IMR-90 (cell line): ENCODE results near the gene ACLY.
"Not testable (repeated sequence)": the region's sequence is repeated elsewhere in the genome, so short reads cannot be mapped to it uniquely, and the experiment has no call there.

Experiments
- BHLHE40 ChIP-seq: fragments of 150-350 bp; IDR thresholded peaks from 2 replicates; pipeline ENCODE4 v1.6.1; 2016; ENCODE audit warnings: mild to moderate bottlenecking, low read depth, low read length
- MAZ ChIP-seq: IDR thresholded peaks from 2 replicates; pipeline ENCODE4 v1.6.1; 2012; ENCODE audit warnings: low read depth, mild to moderate bottlenecking, low read length, improper control_type of control experiment, moderate library complexity, borderline replicate concordance
- POLR2A ChIP-seq: IDR thresholded peaks from 2 replicates; pipeline ENCODE4 v1.6.1; 2012; ENCODE audit warnings: mild to moderate bottlenecking, low read depth, low read length
- RAD21 ChIP-seq: IDR thresholded peaks from 2 replicates; pipeline ENCODE4 v1.6.1; 2012; ENCODE audit warnings: low read length, improper control_type of control experiment
- RCOR1 ChIP-seq: IDR thresholded peaks from 2 replicates; pipeline ENCODE4 v1.6.1; 2012; ENCODE audit warnings: mild to moderate bottlenecking, low read length, improper control_type of control experiment; ENCODE audit not compliant: insufficient replicate concordance
- SMC3 ChIP-seq: fragments of 150-350 bp; IDR thresholded peaks from 2 replicates; pipeline ENCODE4 v1.6.1; 2016; ENCODE audit warnings: low read depth, mild to moderate bottlenecking, antibody characterized with exemption, low read length, moderate library complexity
- TF ChIP-seq, protein P1 (sequence below): fragments of 150-350 bp; IDR thresholded peaks from 2 replicates; pipeline ENCODE4 v1.6.1; 2017; ENCODE audit warnings: mild to moderate bottlenecking, antibody characterized with exemption, low read length, low read depth
- TF ChIP-seq, protein P2 (sequence below): conservative IDR thresholded peaks from 2 replicates; pipeline ENCODE4 v1.5.1; 2012; ENCODE audit warnings: mild to moderate bottlenecking, low read depth, low read length, improper control_type of control experiment
- TF ChIP-seq, protein P3 (sequence below): fragments of 150-350 bp; IDR thresholded peaks from 2 replicates; pipeline ENCODE4 v1.6.1; 2016; ENCODE audit warnings: low read depth, mild to moderate bottlenecking, low read length, moderate library complexity, borderline replicate concordance

DNA sequence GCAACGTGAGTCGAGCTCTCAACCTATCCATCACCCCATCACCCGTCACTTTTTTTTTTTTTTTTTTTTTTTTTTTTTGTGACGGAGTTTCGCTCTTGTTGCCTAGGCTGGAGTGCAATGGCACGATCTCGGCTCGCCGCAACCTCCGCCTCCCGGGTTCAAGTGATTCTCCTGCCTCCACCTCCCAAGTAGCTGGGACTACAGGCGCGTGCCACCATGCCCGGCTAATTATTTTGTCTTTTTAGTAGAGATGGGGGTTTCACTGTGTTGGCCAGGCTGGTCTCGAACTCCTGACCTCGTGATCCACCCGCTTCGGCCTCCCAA lies 12.0 kb upstream of the ACLY start:
- TF ChIP-seq, protein P1, sequence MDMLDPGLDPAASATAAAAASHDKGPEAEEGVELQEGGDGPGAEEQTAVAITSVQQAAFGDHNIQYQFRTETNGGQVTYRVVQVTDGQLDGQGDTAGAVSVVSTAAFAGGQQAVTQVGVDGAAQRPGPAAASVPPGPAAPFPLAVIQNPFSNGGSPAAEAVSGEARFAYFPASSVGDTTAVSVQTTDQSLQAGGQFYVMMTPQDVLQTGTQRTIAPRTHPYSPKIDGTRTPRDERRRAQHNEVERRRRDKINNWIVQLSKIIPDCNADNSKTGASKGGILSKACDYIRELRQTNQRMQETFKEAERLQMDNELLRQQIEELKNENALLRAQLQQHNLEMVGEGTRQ: not testable (repeated sequence)
- TF ChIP-seq MAZ, RAD21, POLR2A, RCOR1, BHLHE40, SMC3: not testable (repeated sequence)
- TF ChIP-seq, protein P2, sequence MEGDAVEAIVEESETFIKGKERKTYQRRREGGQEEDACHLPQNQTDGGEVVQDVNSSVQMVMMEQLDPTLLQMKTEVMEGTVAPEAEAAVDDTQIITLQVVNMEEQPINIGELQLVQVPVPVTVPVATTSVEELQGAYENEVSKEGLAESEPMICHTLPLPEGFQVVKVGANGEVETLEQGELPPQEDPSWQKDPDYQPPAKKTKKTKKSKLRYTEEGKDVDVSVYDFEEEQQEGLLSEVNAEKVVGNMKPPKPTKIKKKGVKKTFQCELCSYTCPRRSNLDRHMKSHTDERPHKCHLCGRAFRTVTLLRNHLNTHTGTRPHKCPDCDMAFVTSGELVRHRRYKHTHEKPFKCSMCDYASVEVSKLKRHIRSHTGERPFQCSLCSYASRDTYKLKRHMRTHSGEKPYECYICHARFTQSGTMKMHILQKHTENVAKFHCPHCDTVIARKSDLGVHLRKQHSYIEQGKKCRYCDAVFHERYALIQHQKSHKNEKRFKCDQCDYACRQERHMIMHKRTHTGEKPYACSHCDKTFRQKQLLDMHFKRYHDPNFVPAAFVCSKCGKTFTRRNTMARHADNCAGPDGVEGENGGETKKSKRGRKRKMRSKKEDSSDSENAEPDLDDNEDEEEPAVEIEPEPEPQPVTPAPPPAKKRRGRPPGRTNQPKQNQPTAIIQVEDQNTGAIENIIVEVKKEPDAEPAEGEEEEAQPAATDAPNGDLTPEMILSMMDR: not testable (repeated sequence)
- TF ChIP-seq, protein P3, sequence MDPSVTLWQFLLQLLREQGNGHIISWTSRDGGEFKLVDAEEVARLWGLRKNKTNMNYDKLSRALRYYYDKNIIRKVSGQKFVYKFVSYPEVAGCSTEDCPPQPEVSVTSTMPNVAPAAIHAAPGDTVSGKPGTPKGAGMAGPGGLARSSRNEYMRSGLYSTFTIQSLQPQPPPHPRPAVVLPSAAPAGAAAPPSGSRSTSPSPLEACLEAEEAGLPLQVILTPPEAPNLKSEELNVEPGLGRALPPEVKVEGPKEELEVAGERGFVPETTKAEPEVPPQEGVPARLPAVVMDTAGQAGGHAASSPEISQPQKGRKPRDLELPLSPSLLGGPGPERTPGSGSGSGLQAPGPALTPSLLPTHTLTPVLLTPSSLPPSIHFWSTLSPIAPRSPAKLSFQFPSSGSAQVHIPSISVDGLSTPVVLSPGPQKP: not testable (repeated sequence)
